HG03095 (cell line): ENCODE data around the gene EPB41.
"Not testable (repeated sequence)": the region's sequence is repeated elsewhere in the genome, so short reads cannot be mapped to it uniquely, and the experiment has no call there.

Source experiments
- ATAC-seq: cut with Tn5 transposase; IDR thresholded peaks from one replicate; pipeline ENCODE4 v1.9.1; 2021; ENCODE audit warnings: moderate library complexity; ENCODE audit not compliant: unreplicated experiment

The EPB41 gene

DNA sequence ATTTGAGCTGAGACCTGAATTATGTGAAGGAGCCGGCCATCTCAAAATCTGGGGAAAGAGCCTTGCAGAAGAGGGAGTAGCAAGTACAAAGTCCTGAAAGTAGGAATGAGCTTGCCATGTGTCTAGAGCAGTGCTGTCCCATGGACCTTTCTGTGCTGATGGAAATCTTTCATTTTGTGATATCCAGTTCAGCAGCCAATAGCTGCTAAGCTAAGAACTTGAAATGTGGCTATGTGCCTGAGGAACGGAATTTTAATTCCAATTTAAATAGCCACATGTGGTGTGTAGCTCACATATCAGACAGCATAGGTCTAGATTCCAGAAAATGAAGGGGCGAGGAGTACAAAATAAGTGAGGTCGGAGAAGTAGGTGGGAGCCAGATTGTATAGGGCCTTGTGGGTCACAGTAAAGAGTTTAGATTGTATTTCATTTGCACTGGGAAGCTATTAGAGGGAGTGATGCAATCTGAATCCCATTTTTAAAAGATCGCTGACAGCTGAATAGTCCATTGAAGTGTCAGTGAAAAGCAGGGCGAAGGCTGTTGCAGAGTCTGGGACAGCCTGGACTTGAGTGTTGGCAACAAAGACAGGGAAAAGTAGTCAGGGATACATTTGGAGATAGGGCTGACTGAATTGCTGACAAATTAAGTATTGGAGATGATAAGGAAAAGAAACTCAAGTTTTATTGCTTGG is 129.1 kb downstream of the EPB41 start:
- no peak for ATAC-seq

DNA sequence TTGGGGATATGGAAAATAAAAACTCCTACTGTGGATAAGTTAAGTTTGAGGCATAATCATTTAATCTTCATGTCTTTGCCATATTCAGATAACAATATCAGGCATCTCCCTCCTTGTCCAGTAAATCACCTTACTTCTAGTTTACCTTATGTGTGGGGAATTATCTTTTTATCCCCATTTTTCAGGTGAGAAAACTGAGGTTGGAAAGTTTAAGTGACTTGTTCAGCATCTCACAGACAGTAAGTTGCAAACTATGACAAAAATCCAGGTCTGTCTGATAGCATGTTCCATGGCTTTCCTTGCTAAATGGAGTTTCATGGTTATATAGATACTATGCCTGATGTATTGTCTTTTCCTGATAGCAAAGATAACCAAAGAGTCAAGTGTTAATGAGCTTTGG is 129.6 kb downstream of the EPB41 start:
- ATAC-seq, result no peak

DNA sequence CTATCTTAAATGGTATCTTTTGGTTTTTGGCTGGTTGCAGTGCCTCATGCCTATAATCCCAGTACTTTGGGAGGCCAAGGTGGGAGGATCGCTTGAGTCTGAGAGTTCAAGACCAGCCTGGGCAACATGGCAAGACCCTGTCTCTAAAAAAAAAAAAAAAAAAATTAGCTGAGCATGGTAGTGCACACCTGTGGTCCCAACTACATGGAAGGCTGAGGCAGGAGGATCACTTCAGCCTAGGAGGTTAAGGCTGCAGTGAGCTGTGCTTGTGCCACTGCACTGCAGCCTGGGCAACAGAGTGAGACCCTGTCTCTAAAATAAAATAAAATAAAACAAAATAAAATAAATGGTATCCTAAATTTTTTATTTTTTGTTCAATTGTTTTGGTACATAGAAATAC is 131.3 kb downstream of the EPB41 start:
- ATAC-seq, result not testable (repeated sequence)

DNA sequence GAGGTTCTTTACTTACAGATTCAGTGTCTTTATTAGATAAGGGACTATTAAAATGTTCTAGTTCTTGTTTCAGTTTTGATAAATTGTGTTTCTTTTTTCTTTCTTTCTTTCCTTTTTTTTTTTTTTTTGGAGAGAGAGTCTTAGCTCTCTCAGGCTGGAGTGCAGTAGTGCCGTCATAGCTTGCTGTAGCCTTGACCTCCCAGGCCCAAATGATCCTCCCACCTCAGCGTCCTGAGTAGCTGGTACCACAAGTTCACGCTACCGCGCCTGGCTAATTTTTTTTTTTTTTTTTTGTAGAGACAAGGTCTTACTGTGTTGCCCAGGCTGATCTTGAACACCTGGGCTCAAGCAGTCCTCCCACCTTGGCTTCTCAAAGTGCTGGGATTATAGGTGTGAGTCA is 132.8 kb downstream of the EPB41 start:
- ATAC-seq, result no peak

DNA sequence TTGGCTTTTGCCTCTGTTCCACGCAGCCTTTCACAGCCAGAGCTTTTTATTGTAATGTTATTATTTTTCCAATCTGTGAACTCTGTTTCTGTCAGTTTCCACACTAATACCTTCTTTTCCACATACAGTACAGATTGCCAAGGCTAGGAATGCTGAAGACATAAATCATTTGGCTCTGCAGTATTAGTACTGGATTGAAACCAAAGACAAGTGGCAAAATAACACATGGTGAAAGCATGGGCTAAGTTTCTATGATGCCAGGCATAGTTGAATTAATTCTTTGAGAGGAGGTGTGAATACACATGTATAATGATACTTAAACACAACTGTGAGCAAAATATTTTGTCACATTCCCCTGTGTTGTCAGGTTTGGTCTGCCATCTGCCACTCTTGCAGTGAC is 135.8 kb downstream of the EPB41 start:
- no peak for ATAC-seq

DNA sequence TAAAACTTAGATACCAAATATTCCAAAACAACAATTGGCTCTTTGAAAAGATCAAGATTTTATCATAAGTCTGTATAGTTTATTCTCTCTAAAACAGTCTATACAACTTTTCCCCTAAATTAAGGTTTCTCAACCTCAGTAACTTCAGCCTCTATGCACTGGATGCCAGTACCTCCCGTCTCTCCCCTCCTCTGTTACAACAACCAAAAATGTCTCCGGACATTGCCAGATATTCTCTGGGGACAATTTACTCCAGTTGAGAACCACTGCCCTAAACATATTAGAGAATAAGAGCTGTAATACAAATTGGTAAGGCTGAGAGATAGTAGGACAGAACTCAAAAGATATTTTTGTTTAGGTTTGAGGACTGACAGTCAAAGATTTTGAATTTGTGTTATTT is 137.7 kb downstream of the EPB41 start:
- ATAC-seq, result no peak

DNA sequence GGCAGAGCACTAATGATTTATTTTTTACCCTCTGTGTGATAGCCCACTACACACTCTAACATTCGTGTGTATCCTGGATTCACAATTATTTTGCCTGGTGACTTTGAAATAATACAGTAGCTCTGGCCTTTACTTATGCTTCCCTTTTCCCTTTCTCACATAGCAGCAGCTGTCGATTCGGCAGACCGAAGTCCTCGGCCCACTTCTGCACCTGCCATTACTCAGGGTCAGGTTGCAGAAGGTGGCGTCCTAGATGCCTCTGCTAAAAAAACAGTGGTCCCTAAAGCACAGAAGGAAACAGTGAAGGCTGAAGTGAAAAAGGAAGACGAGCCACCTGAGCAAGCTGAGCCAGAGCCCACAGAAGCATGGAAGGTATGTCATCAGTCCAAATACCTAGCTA is 138.6 kb downstream of the EPB41 start:
- ATAC-seq, result no peak

DNA sequence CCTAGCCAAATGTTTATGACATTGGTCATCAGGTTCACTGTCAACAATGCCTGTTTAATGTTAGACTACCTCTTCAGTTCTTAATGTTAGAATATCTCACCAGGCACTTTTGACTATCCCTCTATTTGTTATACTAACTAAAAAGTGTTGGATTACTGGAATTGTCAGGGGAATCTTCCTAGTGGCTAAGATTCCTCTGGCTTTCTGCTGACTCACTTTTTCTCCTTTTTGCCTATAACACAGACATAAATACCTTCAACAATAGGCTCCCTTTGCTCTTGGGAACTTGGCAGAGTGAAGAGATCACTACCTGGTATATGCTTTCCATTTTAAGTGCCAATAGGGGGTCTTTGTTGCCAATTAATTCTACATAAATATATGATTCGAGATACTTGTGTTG is 140.8 kb downstream of the EPB41 start:
- ATAC-seq, result no peak

DNA sequence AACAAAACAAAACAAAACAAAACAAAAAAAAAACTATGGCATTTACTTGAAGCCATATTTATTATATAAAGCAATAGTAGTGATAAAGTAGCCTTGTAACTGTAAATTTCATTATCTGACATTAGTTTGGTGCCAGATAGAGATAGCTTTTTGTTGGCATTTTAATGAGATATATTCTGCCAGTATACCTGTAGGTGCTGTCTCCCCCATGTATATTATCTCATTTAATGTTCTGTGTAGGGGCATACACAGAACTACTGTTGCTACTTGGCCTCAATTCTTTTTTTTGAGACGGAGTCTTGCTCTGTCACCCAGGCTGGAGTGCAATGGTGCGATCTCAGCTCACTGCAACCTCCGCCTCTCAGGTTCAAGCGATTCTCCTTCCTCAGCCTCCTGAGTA is 141.9 kb downstream of the EPB41 start:
- ATAC-seq, result no peak

DNA sequence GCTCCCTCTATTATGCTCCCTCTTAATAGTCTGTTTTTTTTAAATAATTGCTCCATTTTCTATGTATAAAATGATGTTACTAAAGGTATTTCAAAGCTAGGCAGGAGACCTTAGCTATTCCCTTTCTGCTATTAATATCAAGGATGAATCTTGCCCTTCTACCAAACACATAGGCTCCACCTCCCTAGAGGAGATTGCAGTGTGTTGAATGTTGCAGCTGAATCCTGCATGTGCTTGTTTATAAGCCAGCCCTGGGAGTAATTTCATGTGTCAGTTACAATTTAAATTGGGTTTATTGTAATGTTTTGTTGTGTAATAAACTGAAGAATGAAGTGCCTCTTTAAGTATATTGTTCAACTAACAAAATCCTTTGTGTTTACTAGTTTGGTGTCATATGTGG is 143.3 kb downstream of the EPB41 start:
- ATAC-seq, result no peak

DNA sequence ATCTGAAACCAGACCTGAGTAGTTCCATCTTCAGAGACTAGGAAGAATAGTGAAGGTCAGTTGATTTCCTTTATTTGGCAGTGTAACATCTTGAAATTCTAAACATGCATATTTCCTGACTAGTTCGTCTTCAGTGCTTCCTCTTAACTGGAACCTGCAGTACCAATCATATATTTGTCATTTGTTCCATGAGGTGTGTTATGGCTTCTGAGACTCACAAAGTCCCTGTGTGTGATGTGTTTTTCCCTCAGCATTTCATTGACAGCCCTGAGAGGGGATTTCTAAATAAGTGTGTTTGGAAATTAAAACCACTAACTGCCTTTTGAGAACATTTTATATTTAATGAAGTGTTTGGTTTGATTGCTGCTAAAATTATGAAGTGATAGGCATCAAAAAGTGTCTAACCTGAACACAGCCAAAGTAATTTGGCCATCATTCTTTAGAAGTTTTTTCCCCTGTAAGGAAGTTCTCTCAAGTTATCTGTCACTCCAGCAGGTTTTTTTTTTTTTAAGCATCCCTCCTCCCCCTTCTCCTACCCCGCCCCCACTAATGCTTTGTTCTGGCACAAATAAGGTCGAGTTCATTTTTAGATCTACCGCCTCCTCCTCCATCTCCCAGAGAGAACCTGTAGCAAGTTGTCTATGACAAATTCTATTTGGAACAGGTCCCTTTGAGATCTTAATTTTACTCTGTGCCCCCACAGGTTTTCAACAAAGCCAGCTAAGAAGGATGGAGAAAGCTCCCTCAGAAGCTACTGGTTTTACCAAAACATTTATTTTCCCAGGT is 148.0 kb downstream of the EPB41 start:
- ATAC-seq, result no peak

DNA sequence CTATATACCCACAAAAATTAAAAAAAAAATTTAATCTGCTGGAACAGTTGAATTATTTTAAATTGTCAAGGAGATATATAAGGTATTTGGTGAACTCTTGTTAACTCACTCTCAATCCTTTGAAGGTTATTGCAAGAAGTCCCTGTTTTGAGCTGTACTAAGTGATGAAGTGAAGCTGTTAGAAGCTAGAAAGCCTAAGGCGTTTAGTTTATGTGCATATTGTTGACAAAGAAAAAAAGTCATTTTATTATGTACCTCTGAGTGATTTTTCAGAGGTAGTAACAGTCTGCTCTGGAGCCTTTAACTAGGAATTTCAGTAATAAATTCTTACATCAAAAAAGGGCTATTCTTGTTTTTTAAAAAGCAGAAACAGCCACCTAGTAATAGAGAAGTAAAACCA is 149.7 kb downstream of the EPB41 start:
- no peak for ATAC-seq

DNA sequence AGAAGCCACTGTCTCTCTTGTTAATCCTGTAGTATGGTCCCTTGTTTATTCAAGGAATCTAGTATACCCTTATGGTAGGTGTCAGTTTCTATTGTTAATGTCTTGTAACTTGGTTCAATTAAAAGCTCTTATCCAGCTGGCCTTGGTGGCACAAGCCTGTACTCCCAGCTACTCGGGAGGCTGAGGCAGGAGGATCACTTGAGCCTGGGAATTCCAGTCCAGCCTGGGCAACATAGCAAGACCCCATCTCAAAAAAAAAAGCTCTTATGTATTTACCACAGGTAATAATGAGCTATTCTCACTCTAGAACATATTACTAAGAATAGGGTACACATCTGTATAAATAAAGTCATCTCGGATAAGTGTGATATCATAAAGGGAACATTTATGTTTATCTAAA is 162.8 kb downstream of the EPB41 start:
- no peak for ATAC-seq

DNA sequence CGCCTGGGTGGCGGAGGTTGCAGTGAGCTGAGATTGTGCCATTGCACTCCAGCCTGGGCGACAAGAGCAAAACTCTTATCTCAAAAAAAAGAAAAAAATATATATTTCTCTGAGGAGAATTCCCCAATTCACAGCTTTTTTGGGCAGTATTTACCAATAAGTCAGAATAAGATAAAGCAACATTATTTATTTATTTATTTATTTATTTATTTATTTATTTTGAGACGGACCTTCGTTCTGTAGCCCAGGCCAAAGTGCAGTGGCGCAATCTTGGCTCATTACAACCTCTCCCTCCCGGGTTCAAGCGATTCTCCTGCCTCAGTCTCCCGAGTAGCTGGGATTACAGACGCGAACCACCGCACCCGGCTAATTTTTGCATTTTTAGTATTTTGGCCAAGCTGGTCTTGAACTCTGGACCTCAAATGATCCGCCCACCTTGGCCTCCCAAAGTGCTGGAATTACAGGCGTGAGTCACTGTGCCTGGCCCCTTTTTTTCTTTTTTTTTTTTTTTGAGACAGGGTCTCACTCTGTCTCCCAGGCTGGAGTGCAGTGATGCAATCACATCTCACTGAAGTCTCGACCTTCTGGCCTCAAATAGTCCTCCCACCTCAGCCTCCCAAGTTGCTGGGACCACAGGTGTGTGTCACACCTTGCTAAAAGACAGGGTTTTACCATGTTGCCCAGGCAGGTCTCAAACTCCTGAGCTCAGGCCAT is 165.7 kb downstream of the EPB41 start:
- not testable (repeated sequence) for ATAC-seq

DNA sequence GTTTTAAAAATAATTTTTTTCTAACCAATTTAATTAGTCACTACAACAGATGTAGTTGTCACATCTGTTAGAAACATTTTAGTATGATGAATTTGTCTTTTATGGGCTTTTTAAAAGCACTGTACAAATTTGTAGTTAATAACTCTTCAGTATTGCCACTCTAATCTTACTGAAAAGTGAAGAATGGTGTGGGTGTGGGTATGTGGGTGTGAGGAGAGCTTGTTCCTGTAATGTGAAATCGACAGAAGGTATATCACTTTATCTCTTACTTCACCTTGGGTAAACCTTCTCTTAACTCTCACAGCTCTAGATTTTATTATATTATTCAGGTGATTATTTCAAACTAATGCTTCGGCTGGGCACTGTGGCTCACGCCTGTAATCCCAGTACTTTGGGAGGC is 166.8 kb downstream of the EPB41 start:
- no peak for ATAC-seq

DNA sequence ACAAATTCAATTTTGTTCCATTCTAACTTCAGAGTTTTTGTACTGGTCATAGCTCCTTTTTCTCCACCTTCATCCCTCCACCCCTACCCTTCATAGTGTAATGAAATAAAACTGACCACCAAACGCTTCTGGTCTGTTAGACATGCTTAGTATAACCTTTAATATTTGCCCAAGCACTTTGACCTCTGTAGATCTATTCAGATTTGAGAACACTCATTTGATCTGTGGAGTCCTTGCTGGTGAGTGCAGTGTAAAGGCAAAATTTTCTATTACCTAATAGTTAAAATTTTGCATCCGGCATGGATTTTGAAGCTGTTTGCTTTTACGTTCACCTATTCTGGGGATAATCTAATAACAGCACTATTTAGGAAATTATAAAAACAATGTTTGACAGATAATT is 168.2 kb downstream of the EPB41 start:
- ATAC-seq, result no peak

DNA sequence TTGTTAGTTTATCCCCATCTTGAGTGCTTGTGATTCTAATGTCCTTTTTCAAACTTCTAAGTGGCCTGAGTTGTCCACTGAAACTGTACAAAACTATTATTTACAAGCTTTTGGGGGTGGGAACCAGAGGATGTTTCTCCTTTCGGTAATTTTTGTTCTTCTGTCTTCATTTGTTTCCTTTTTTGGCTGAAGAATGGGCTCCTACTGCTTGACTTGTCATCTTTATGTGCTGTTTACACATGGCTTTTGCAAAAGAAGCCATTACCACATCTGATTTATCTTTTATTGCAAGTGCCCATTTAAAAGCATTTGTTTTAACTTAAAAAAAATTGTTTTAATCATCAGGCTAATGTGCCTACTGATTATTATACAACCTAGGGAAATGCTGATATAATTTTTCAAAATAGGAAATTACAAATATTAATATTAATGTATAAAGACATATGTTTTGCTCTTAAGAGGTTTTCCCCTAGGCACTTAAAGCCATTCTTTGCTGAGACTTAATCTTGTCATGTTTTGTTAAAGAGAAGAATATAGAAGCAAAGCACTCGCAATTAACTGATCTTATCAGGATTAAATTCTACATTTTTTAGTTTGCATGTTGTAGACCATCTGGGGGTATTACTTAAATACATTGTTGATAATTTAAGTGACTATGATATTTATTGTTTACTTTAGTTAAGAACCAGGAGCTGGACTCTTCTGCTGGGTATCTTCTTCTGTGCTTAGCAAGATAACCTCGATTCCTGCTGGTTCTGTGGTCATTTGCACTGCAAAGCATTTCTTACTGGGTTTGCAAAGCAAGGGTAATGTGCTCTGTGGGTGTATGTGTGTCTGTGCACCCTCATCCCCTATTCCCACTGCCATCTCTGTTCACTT is 169.2 kb downstream of the EPB41 start:
- ATAC-seq, result no peak

DNA sequence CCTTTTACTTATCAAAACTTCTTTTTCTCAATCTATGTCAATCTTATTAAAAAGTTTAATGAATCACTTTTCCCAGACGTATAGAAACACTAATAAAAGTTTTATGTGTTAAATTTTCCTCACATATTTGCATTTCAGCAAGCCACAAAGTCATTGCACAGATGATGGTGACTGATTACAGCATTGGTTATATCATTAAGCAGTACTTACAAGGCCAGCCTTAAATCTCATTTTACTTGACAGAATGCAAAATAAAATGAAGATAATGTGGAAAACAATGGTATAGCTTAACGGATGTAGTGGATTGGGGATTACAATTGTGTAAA is 169.8 kb downstream of the EPB41 start:
- ATAC-seq, result no peak

DNA sequence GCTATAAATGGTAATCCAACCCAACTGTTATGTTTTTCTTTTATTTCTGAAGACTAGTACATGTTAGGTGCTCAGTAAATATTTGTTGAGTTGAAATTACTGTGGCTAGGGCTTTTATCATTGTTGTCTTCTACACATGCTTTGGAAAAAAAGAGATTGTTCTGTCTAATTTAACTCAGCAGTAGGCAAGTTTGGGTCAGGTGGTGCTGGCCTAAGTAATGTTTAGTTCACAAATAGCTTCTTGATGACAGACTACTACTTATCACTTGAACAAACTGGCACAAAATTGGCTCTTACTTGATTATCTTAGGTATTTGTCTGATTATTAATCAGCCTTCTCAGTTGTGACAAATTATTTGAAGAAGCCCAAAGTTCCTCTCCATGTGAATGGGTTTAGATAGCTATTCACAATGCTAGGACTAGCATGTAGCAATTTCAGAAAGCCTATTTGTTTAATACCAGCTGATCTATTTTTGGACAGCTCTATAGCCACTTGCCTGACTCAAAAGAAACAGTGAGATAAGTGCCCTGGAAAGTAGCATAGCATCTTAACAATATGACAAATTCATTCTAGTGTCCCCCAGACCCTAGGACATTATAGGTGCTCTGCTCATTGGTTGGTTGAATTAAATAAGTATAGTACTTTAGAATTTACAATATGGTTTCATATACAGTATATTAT is 176.7 kb downstream of the EPB41 start:
- no peak for ATAC-seq

DNA sequence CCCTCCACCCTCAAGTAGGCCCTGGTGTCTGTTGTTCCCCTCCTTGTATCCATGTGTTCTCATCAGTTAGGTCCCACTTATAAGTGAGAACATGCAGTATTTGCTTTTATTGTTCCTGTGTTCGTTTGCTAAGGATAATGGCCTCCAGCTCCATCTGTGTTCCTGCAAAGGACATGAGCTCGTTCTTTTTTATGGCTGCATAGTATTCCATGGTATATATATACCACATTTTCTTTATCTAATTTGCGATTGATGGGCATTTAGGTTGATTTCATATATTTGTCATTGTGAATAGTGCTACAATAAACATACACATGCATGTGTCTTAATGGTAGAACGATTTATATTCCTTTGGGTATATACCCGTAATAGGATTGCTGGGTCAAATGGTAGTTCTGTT is 178.3 kb downstream of the EPB41 start:
- ATAC-seq, result not testable (repeated sequence)

DNA sequence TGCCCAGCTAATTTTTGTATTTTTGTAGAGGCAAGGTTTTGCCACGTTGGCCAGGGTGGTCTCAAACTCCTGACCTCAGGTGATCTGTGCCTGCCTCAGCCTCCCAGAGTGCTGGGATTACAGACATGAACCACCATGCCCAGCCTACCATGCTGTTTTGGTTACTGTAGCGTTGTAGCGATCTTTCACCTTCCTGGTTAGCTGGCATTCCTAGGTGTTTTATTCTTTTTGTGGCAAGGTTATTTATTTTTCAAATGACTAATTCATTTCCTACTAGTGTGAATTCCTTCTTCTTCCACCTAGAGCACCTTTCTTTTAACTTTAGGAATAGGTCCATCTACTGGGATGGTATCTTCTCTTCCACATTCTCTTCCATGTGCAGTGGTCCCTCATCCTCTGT is 180.1 kb downstream of the EPB41 start:
- ATAC-seq, result no peak
